GM13976 (cell line): ENCODE measurements around the gene SLC35B2.

Source experiments
- DNase-seq: peaks from one replicate; pipeline ENCODE4 v3.0.0; 2012; ENCODE audit warnings: low spot score
- in situ Hi-C: fragments of 300-500 bp; cut with MboI; formaldehyde crosslinking; loops from one replicate; pipeline ENCODE4 v1.12.0; 2022; ENCODE audit warnings: low sequenced_read_pairs, mixed read lengths, inconsistent platforms; ENCODE audit not compliant: unreplicated experiment
- TF ChIP-seq, protein P1 (sequence below): IDR thresholded peaks from 2 replicates; pipeline ENCODE4 v1.5.1; 2012; ENCODE audit warnings: borderline replicate concordance, mild to moderate bottlenecking; ENCODE audit not compliant: insufficient read depth; ENCODE audit errors: extremely low read depth, missing control alignments, control extremely low read depth

SLC35B2 gene

DNA sequence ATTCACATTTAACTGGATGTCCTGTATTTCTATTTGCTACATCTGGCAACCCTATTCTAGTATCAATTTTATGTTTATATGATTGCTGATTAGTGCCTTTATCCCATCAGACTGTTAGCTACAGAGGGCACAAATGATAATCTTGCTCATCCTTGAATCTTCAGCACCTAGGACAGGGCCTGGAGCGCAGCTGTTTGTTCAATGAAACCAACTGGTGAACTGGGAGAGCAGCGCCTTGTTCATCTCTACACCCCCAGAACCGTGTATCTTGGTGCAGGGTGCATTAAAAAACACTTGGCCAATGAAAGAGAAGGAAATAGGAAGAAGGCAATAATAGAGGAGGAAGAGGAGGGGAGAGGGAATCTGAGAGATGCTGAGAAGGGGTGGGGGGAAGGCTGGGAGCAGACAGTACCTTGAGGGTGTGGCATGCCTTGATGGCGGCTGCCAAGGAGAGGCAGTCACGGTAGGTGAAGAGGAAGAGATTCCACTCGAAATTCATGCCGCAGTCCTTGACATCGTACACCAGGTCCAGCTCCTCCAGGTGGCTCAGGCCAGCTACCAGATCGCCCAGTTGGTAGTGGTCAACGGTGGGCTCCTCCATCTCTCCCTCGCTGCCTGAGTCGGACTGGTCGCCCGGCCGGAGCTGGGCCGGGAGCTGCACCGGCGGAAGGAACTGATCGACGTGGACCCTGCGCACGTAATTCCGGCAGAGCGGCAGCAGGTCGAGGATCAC, 28.4 kb upstream of the SLC35B2 start:
- TF ChIP-seq, protein P1, sequence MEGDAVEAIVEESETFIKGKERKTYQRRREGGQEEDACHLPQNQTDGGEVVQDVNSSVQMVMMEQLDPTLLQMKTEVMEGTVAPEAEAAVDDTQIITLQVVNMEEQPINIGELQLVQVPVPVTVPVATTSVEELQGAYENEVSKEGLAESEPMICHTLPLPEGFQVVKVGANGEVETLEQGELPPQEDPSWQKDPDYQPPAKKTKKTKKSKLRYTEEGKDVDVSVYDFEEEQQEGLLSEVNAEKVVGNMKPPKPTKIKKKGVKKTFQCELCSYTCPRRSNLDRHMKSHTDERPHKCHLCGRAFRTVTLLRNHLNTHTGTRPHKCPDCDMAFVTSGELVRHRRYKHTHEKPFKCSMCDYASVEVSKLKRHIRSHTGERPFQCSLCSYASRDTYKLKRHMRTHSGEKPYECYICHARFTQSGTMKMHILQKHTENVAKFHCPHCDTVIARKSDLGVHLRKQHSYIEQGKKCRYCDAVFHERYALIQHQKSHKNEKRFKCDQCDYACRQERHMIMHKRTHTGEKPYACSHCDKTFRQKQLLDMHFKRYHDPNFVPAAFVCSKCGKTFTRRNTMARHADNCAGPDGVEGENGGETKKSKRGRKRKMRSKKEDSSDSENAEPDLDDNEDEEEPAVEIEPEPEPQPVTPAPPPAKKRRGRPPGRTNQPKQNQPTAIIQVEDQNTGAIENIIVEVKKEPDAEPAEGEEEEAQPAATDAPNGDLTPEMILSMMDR, result no peak
- in situ Hi-C loops, result no loop called here
- DNase-seq, result no peak

DNA sequence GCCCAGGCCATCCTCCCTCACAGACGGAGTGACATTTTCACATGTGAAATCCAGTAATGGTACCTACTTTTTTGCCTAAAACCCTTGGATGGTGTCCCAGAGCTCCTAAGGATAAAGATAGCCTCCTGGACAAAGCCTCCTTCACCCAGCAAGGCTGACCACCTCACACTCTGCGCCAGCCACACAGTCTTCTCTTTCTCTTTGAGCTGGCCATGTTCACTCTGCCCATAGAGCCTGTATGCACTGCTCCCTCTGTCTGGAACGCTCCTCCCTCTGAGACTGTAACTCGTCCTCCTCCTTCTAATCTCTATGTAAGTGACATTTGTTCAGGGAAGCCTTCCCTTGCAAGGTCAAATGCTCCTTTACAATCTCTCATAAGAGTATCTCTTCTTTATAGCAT, 27.5 kb upstream of the SLC35B2 start:
- TF ChIP-seq, protein P1, result no peak
- no peak for DNase-seq
- in situ Hi-C loops, result no loop called here

DNA sequence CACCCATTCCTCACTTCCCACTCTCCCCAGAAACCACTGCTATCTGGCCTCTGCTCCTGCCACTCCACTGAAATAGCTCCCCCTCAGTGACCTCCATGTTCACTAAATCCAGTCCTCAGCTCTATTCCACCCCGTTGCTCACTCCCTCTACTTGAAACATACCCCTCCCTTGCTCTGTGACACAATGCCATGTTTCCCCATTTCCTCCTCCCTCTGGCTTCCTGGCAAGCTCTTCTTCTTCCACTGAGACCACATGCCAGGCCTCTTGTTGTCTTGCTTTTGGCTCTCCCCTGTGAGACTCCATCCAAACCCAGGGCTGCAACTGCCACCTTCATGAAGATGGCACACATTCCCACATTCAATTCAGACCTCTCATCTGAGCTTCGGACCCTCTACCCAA, 26.8 kb upstream of the SLC35B2 start:
- TF ChIP-seq, protein P1, result no peak
- no peak for DNase-seq
- in situ Hi-C loops, result no loop called here

DNA sequence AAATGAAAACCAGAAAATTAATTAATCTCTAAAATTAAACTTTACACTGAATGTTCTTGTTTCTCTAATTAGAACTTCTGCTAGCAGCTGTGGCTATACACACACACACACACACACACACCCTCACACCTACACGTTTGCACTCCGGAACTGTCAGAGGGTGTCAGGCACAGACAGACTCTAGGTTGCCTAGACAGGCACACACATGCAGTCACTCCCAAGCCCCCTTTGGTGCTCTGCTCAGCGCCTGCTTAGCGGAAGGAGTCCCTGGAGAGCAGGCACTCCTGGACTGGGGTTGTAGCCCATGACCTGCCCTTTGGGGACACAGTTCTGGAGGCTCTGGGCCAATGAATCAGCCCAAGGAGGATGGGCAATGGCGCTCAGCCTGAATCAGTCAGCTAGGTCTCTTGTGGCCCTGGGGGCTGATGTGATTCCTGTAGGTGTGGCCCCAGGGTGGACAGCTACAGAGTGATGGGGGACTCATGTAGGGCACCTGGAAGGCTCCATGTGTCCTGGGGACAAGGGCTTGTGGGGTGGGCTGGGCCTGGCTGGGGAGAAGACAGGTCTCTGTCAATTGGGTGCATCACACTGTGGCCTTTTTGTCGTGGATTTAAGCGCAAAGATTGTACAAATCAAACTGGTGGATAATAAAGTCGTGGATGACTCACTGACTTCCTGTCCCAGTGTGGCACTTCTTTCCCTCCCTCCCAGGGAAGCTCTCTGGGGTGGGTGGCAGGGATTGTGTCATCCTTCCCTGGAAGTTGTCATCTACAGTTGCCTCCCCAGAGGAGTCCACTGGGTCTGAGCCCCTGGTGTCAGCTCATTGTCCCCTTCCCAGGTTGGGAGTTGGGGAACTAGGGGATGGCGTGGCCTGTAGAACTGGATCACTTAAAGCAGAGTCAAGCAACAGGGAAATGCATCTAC, 21.7 kb upstream of the SLC35B2 start:
- in situ Hi-C loops, result no loop called here
- TF ChIP-seq, protein P1, result no peak
- DNase-seq, result no peak

DNA sequence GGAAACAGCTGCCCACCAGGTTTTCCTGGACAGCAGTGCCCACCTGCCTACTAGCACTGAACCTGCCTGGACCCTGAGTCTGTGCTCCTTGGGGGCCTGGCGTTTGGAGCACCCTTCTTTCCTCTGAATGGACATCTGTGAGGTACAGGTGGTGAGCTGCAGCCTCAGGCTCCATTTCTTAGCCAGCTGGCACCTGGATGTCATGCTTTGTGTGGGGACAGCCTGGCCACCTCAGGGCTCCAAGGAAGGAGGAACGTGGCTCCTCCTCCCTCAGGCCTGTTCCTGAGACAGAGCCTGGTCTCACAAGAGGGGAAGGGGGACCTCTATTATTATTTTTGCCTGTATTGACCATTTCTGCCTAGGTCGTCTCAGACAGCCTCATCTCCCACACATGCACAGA, 21.0 kb upstream of the SLC35B2 start:
- TF ChIP-seq, protein P1, result no peak
- no peak for DNase-seq
- in situ Hi-C loops, result no loop called here

DNA sequence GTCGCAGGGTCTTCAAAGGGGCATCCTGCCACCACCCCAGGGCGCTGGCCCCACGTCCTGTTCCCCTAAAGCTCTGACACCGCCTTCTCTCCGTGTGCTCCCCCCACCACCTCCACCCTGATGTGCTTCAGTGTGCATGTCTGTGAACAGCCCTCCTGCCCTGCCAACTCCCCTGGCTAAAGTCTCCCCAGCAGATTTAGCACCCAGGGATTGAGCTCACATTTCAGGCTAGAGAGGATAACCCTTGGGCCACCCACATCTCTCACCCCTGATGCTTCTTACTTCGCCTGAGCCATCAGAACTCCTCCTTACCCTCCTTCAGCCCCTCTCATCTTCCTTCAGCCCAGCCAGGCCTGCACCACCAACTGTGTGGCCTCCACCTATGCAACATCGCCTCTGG, 20.4 kb upstream of the SLC35B2 start:
- DNase-seq, result no peak
- in situ Hi-C loops, result no loop called here
- TF ChIP-seq, protein P1, result no peak
